H9 (cell line): ENCODE measurements around the gene FCGR3B. TPM values are rescaled to one million over a fixed set of nuclear protein-coding genes. Genes with fewer than 3 reads are reported as not detected.

ENCODE experiments used
- DNase-seq: peaks from one replicate; pipeline ENCODE4 v3.0.0-alpha.2; 2017
- H2AFZ ChIP-seq: one replicate; pipeline ENCODE4 v1.6.1; 2013; ENCODE audit warnings: mild to moderate bottlenecking, low read length, control low read depth, moderate library complexity
- H2AK5ac ChIP-seq: 2 replicates; pipeline ENCODE4 v1.6.1; 2013; ENCODE audit warnings: low read length, control low read depth, mixed read lengths; ENCODE audit not compliant: insufficient read length
- H2BK120ac ChIP-seq: one replicate; pipeline ENCODE4 v1.6.1; 2013; ENCODE audit warnings: low read depth, mild to moderate bottlenecking, low read length, control low read depth, inconsistent platforms; ENCODE audit not compliant: poor library complexity, severe bottlenecking
- H2BK12ac ChIP-seq: 2 replicates; pipeline ENCODE4 v1.6.1; 2013; ENCODE audit warnings: low read length, control low read depth, mixed read lengths, low read depth; ENCODE audit not compliant: insufficient read length
- H2BK15ac ChIP-seq: 2 replicates; pipeline ENCODE4 v1.6.1; 2013; ENCODE audit warnings: low read depth, low read length, control low read depth
- H2BK20ac ChIP-seq: one replicate; pipeline ENCODE4 v1.6.1; 2013; ENCODE audit warnings: low read depth, mild to moderate bottlenecking, low read length, control low read depth, inconsistent platforms; ENCODE audit not compliant: poor library complexity, severe bottlenecking
- H2BK5ac ChIP-seq: 2 replicates; pipeline ENCODE4 v1.6.1; 2013; ENCODE audit warnings: low read length, control low read depth, mixed read lengths; ENCODE audit not compliant: insufficient read length
- H3K14ac ChIP-seq: 2 replicates; pipeline ENCODE4 v1.6.1; 2013; ENCODE audit warnings: low read length, control low read depth; ENCODE audit not compliant: insufficient read depth
- H3K18ac ChIP-seq: 2 replicates; pipeline ENCODE4 v1.6.1; 2013; ENCODE audit warnings: low read depth, mild to moderate bottlenecking, mixed read lengths, low read length, control low read depth; ENCODE audit not compliant: insufficient read length
- H3K23ac ChIP-seq: 2 replicates; pipeline ENCODE4 v1.6.1; 2013; ENCODE audit warnings: low read length, control low read depth, mixed read lengths, low read depth; ENCODE audit not compliant: insufficient read length
- H3K23me2 ChIP-seq: 2 replicates; pipeline ENCODE4 v1.6.1; 2013; ENCODE audit warnings: low read depth, mild to moderate bottlenecking, mixed read lengths, low read length, control low read depth; ENCODE audit not compliant: insufficient read length, poor library complexity, severe bottlenecking
- H3K27ac ChIP-seq: 2 replicates; pipeline ENCODE4 v1.5.1; 2013; ENCODE audit warnings: low read length, control low read depth, mixed read lengths, low read depth; ENCODE audit not compliant: insufficient read length
- H3K27me3 ChIP-seq: 2 replicates; pipeline ENCODE4 v1.6.1; 2013; ENCODE audit warnings: low read length, control low read depth, inconsistent platforms; ENCODE audit not compliant: insufficient read depth
- H3K4ac ChIP-seq: 2 replicates; pipeline ENCODE4 v1.6.1; 2013; ENCODE audit warnings: low read depth, mild to moderate bottlenecking, control low read depth, inconsistent platforms, low read length, moderate library complexity
- H3K4me1 ChIP-seq: 2 replicates; pipeline ENCODE4 v1.6.1; 2013; ENCODE audit warnings: low read length, control low read depth, inconsistent platforms; ENCODE audit not compliant: insufficient read depth
- H3K4me2 ChIP-seq: 2 replicates; pipeline ENCODE4 v1.6.1; 2013; ENCODE audit warnings: low read length, control low read depth, mixed read lengths; ENCODE audit not compliant: insufficient read length, insufficient read depth
- H3K56ac ChIP-seq: 2 replicates; pipeline ENCODE4 v1.6.1; 2013; ENCODE audit warnings: low read depth, mild to moderate bottlenecking, mixed read lengths, low read length, control low read depth; ENCODE audit not compliant: insufficient read length
- H3K79me1 ChIP-seq: 2 replicates; pipeline ENCODE4 v1.6.1; 2013; ENCODE audit warnings: low read depth, mild to moderate bottlenecking, moderate library complexity, low read length, control low read depth, inconsistent platforms; ENCODE audit not compliant: insufficient read depth, poor library complexity, severe bottlenecking
- H3K79me2 ChIP-seq: 2 replicates; pipeline ENCODE4 v1.6.1; 2013; ENCODE audit warnings: low read length, control low read depth, inconsistent platforms; ENCODE audit not compliant: insufficient read depth
- H3K9ac ChIP-seq: 2 replicates; pipeline ENCODE4 v1.6.1; 2013; ENCODE audit warnings: low read length, control low read depth, mixed read lengths; ENCODE audit not compliant: insufficient read length; ENCODE audit errors: extremely low read depth
- H3K9me3 ChIP-seq: one replicate; pipeline ENCODE4 v1.6.1; 2013; ENCODE audit warnings: low read depth, low read length, inconsistent platforms; ENCODE audit not compliant: control insufficient read depth
- H3T11ph ChIP-seq: one replicate; pipeline ENCODE4 v1.6.1; 2013; ENCODE audit warnings: mild to moderate bottlenecking, low read length, control low read depth, inconsistent platforms
- H4K20me1 ChIP-seq: one replicate; pipeline ENCODE4 v1.6.1; 2013; ENCODE audit not compliant: control insufficient read depth, insufficient read length, insufficient read depth
- H4K5ac ChIP-seq: 2 replicates; pipeline ENCODE4 v1.6.1; 2013; ENCODE audit warnings: low read depth, mild to moderate bottlenecking, mixed read lengths, low read length, control low read depth; ENCODE audit not compliant: insufficient read length
- H4K8ac ChIP-seq: replicated peaks from 2 replicates; pipeline ENCODE4 v1.6.1; 2013; ENCODE audit warnings: low read length, control low read depth, mixed read lengths, low read depth; ENCODE audit not compliant: insufficient read length
- H4K91ac ChIP-seq: 2 replicates; pipeline ENCODE4 v1.6.1; 2013; ENCODE audit warnings: low read depth, mild to moderate bottlenecking, moderate library complexity, mixed read lengths, low read length, control low read depth; ENCODE audit not compliant: insufficient read length
- H3K27ac Mint-ChIP-seq, 3 experiments: 2 replicates in 2 of 3; 3 replicates in 1 of 3; pipeline ENCODE4 v1.8.0; 2020 to 2021; ENCODE audit warnings: mixed read lengths in 3 of 3, mild to moderate bottlenecking in 1 of 3, moderate library complexity in 1 of 3
- H3K27me3 Mint-ChIP-seq: 2 replicates; pipeline ENCODE4 v1.8.0; 2021; ENCODE audit warnings: low read depth, mild to moderate bottlenecking, moderate library complexity, mixed read lengths
- H3K36me3 Mint-ChIP-seq, 3 experiments: 2 replicates in 2 of 3; 3 replicates in 1 of 3; pipeline ENCODE4 v1.8.0; 2020 to 2021; ENCODE audit warnings: low read depth in 3 of 3, mixed read lengths in 3 of 3; ENCODE audit not compliant: insufficient read depth in 1 of 3
- H3K4me1 Mint-ChIP-seq, 2 experiments: 2 replicates each; pipeline ENCODE4 v1.8.0; 2020; ENCODE audit warnings: mixed read lengths in 2 of 2
- H3K4me3 Mint-ChIP-seq, 2 experiments: 2 replicates in 1 of 2; 3 replicates in 1 of 2; pipeline ENCODE4 v1.8.0; 2020 to 2021; ENCODE audit warnings: mild to moderate bottlenecking in 2 of 2, mixed read lengths in 2 of 2, moderate library complexity in 1 of 2
- H3K9me3 Mint-ChIP-seq, 2 experiments: 2 replicates in 1 of 2; 3 replicates in 1 of 2; pipeline ENCODE4 v1.8.0; 2020; ENCODE audit warnings: mild to moderate bottlenecking in 2 of 2, mixed read lengths in 2 of 2, moderate library complexity in 1 of 2
- WGBS: extraction: QIAGEN DNeasy Blood & Tissue Kit; methylation state at CpG from one replicate; pipeline ENCODE4 v1.1.7; 2013; ENCODE audit warnings: missing lambda C conversion rate, low lambda C conversion rate, mixed read lengths; ENCODE audit not compliant: insufficient read length; ENCODE audit errors: extremely low coverage; 5-methylcytosine and 5-hydroxymethylcytosine counted together
- long read RNA-seq: library from polyadenylated mRNA; unstranded; transcript quantifications from one replicate; pipeline ENCODE4 v2.0.0, GENCODE V29; 2020
- total RNA-seq: library from RNA; stranded (reverse); gene quantifications from 2 replicates; pipeline ENCODE4 v1.2.1, GENCODE V29; 2021
- TF ChIP-seq, protein P1 (sequence below): fragments of 200-600 bp; sonication (generic); conservative IDR thresholded peaks from 3 replicates; pipeline ENCODE4 v1.8.0; 2021; ENCODE audit warnings: antibody characterized with exemption, mild to moderate bottlenecking

Gene FCGR3B
- total RNA-seq = not detected in 2 replicates
- long read RNA-seq = 0 reads

DNA sequence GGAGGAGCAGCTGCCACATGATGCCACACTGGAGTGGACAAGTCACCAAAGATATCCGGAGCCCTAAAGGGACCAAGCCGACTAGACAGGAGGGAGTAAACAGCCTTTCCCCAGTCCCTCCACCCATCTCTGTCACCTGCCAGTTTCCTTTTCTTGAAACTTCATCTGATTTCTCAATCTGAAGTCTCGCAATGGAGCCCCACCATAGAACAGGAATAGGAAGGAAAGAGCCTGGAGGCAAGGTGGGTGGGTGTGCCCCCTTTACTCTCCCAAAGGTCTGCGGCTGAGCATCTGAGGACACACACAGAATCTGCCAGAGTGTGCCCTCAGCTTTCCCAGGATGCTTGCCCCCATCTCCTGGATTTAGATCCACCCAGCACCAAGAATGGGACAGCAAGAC lies at the start of gene FCGR3B:
TSS of gene FCGR3B (minus strand) at position 101 of the 400 bp plus-strand sequence. CDS start at position 19, 82 bp downstream.
- no peak within 1 kb of the TSS for H3K27ac Mint-ChIP-seq
- Histone ChIP-seq H4K20me1 (no peaks in the 10 kb centered on the region), H2BK120ac (no peak within 1 kb of the TSS), H3K23me2 (no peaks in the 10 kb centered on the region), H3K9me3 (no peaks in the 10 kb centered on the region), H3K18ac (no peak within 1 kb of the TSS), H3K27ac (no peak within 1 kb of the TSS), H2BK5ac (no peak within 1 kb of the TSS), H2AK5ac (no peak within 1 kb of the TSS), H4K91ac (no peak within 1 kb of the TSS), H4K8ac (no peak within 1 kb of the TSS), H3K23ac (no peak within 1 kb of the TSS), H2BK12ac (no peak within 1 kb of the TSS), H3K56ac (no peak within 1 kb of the TSS), H2BK20ac (no peak within 1 kb of the TSS), H2BK15ac (no peak within 1 kb of the TSS), H3K27me3 (no peaks in the 10 kb centered on the region), H3K9ac (no peak within 1 kb of the TSS), H2AFZ (no peak within 1 kb of the TSS), H3K79me1 (no peaks in the 10 kb centered on the region), H3T11ph (no peak within 1 kb of the TSS), H3K4ac (no peak within 1 kb of the TSS), H3K4me2 (no peak within 1 kb of the TSS), H3K79me2 (no peaks in the 10 kb centered on the region), H3K14ac (no peak within 1 kb of the TSS), H3K4me1 (no peaks in the 10 kb centered on the region), H4K5ac (no peak within 1 kb of the TSS)
- TF ChIP-seq, protein P1, sequence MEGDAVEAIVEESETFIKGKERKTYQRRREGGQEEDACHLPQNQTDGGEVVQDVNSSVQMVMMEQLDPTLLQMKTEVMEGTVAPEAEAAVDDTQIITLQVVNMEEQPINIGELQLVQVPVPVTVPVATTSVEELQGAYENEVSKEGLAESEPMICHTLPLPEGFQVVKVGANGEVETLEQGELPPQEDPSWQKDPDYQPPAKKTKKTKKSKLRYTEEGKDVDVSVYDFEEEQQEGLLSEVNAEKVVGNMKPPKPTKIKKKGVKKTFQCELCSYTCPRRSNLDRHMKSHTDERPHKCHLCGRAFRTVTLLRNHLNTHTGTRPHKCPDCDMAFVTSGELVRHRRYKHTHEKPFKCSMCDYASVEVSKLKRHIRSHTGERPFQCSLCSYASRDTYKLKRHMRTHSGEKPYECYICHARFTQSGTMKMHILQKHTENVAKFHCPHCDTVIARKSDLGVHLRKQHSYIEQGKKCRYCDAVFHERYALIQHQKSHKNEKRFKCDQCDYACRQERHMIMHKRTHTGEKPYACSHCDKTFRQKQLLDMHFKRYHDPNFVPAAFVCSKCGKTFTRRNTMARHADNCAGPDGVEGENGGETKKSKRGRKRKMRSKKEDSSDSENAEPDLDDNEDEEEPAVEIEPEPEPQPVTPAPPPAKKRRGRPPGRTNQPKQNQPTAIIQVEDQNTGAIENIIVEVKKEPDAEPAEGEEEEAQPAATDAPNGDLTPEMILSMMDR = no peak
- H3K36me3 Mint-ChIP-seq = no peaks in the 10 kb centered on the region; a peak in 1 of 7 replicates
- no CpG with 5 or more reads among the region's 4 CpGs for WGBS
- peaks cover 7% of the 10 kb centered on the region for H3K27me3 Mint-ChIP-seq
- no peak for DNase-seq
- H3K4me3 Mint-ChIP-seq = no peak within 1 kb of the TSS
- no peaks in the 10 kb centered on the region for H3K4me1 Mint-ChIP-seq
- H3K9me3 Mint-ChIP-seq = no peaks in the 10 kb centered on the region
